T-helper 1 cell treated with Interleukin-12 subunit alpha and Interleukin-12 subunit beta and Interleukin-4 antibody, amounts not matched to agents 30 ng/mL and 1 ng/mL, for 36 hours (primary cell): ENCODE measurements around the gene HMCN2. TPM values are rescaled to one million over a fixed set of nuclear protein-coding genes. Genes with fewer than 3 reads are reported as not detected.

ENCODE experiments used
- intact Hi-C: fragments of 100-400 bp; cut with micrococcal nuclease; formaldehyde crosslinking; loops from one replicate; pipeline ENCODE4 v1.15.1; 2024
- total RNA-seq: library from RNA; stranded (reverse); gene quantifications from 2 replicates; pipeline ENCODE4 v1.2.3, GENCODE V29; 2022

HMCN2 gene
- total RNA-seq, 1 donor from 2014 or later = not detected

DNA sequence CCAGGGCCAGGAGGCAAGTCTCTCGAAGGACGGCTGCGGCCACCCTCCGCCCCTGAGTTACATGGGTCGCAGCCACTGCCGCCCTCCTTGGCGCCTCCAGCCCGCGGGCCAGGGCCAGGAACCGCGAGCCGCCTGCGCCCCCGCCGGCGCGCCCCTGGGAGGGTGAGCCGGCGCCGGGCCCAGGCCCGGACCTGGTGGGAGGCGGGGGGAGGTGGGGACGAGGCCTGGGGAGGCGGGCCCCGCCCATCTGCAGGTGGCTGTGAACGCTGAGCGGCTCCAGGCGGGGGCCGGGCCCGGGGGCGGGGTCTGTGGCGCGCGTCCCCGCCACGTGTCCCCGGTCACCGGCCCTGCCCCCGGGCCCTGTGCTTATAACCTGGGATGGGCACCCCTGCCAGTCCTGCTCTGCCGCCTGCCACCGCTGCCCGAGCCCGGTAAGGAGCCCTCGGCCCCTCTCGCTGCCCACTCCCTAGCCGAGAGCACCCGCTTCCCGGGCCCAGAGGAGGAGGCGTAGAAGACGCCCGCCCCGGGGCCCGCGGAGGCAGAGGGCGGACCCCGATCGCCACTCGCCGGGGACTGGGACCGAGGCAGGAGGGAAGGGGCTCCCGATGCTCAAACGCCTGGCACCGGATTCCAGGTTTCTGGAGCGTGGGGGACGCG lies 179.1 kb downstream of the HMCN2 start, which contains the start of gene ASS1:
ASS1 (plus strand) TSS at position 397 of the 657 bp plus-strand sequence. CDS start 7,268 bp downstream, outside the sequence.
- intact Hi-C loops = no loop called here

DNA sequence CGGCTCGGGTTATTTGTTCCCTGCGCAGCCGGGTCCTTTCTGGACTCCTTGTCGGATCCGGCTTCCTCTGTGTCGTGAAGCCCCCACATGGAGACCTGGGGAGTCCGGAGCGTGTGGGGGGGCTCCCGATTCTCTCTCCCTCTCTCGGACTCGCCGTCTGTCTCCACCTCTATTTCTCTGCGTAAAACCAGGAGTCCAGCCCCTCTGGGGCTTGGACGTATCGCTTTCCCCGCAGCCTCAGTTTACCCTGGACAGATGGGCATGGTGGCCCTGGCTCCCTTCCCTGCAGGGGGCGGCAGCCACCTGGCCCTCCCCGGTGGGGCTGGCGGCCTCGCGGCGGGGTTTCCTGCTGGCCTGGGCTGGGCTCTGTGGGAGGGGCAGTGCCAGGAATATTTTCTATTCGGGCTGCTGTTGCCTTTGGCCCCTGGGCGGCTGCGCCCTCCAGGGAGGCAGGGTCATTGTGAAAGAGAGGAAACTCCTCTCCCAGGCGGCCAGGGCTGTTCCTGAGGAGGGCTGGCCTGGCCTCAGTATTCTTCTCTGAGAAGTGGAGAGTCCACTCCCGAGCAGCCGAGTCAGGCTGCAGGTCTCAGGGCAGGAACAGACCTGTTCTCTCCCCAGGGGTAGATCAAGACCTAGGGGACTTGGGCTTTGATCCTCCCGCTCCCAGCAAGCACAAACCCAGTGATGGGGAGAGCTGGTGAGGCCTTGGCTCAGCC lies 179.9 kb downstream of the HMCN2 start:
- intact Hi-C loops = no loop called here

DNA sequence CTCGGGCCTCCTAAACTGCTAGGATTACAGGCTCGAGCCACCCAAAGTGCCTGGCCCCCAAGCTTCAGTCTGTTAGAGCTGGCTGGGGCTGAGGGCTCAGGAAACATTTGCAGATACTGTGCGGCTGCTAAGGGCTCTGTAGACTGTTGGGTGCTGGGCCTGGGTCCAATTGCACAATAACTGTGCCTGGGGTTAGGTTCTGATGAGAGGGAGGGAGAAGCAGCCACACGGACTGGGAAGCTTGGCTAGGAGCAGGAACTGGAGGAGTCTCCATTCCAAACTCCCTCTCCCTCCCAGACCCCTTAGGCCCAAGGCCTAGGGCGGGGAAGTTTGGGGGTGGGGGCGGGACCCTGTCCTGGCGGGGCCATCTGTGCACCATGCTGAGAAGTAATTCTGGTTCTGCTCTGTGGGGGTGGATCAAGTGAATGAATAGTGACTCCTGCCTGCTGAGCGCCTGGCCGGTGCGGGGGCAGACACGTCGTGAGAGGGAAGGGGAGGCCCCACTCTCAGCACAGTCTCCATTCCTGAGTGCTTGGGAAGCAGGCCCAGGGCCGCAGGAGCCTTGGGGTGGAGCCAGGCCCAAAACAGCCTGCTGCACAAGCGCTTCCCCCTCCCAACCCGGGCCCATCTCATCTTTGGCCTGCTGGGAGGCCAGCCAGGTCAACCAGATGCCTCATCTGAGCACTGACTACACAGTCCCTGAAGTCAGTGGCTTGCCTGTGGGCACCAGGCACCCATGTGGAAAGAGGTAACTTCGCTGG lies 180.7 kb downstream of the HMCN2 start:
- intact Hi-C loops = no loop called here

DNA sequence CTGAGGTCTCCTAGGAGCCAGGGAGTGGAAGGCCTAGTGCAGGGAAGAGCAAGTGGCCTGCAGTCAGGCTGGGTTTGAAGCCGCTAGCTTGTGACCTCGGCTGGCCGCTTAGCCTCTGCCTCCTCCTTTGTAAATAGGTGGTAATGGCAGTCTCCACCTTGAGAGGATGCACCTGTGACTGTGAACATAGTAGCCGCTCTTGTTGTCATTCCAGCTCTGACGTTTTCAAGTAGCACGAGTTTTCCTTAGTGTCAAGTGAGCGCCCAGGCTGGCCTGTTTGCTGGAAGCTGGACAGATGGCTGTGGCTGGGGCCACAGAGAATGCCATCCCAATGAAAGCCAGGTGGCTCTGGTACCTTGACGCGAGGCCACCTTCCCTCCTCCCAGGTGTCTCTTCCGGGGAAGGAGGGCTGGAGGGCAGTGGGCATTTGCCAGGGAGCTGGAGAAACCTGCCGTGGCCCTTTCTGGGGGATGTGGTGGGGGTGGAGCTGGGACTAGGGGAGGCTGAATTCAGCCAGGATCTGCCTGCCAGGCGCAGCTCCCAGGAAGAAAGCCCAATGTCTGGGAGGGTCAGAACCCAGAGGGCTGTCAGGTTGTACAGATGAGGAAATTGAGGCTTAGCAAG lies 181.7 kb downstream of the HMCN2 start:
- intact Hi-C loops = no loop called here

DNA sequence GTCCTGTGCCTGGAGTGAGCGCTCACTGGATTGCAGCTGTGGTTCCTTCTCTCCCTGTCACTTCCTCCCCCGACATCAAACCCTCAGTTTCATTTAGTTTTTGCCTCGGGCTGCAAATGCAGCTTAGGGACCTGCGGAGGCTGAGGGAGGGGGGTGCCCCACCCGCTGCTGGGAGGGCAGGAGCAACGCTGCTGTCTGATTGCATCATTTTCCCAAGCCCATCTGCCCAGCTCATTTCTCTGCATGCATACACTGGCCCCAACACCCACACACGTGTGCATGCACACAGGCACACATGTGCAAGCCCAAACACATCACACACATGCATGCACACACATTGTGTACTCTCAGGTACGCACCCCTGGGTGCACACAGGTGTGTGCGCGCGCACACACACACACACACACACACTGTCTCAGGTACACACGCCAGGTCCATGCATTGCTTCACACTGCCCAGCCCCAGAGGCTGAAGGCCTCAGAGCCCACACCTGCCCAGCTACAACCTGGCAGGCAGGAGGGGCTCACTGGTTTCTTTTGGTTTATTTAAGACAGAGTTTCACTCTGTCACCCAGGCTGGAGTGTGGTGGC lies 182.6 kb downstream of the HMCN2 start:
- intact Hi-C loops = no loop called here

DNA sequence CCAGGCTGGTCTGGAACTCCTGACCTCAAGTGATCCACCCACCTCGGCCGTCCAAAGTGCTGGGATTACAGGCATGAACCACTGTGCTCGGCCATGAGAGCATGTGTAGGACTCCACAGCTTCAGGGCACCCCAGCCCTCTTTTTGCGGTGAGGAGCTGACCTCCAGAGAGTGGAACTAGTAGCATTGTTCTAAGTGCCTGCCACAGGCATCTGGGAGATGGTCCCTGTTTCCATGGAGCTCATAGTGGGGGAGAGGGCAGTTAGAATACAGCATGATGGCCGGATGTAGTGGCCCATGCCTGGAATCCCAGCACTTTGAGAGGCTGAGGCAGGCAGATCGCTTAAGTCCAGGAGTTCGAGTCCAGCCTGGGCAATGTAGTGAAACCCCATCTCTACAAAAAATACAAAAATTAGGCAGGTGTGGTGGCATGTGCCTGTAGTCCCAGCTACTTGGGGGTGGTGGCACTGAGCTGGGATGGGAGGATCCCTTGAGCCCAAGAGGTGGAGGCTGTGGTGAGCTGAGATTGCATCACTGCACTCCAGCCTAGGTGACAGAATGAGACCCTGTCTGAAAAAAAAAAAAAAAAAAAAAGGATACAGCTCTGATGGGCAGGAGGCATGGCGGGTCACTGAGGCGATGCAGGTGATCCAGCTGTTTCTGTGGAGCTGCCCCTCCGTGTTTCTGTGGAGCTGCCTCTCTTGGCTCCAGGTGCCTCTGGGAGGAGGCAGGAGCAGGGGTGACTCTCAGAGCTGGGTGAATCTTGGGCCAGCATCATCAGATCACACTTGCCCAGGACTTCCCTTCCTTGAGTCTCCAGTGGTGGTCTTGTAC lies 183.4 kb downstream of the HMCN2 start:
- intact Hi-C loops = no loop called here

DNA sequence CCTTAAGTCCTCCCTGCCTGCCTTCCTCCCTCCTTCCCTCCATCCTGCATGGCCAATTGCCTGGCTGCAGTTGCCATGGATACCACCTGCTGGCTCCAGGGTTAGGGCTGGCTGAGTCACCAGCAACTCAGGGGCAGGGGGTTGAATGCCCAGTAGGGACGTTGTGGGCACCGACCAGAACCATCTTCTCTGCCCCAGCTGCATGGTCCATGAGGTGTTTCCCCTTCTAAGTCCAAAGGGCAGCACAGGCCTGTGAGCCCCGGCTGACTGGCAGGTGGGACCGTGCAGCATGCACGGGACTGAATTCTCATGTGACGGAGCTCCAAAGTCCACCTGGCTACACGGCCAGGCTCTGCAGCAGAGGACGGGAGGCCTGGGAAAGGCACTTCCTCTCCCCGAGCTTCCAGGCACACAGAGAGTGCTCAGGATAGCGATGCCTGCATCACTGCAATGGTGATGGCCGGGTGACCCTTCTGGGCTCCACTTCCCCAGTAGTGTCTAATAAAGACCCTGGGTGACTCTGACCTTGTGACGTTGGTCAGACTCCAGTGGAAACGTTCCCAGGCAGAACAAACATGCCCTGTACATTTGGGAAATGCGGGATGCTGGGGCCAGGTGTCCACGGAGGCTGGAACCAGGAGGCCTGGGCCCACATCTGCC lies 184.9 kb downstream of the HMCN2 start:
- intact Hi-C loops = no loop called here

DNA sequence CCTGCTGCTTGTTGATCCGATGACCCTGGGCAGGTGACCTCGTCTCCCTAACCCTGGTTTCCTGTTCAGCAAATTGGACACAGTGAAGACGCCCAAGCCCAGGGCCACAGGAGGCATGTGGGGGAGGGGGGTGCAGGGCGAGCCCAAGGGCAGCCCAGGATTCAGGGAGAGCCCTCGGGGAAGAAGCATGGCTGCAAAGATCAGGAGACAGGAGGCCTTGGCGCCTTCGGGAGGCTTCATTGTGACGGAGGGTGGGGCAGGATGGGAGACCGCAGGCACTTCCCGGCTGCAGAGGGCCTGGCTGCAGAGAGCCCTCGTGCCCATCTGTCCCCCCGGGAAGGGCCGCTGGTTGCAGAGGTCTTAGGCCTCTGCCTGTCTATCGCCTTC lies 185.4 kb downstream of the HMCN2 start:
- intact Hi-C loops = no loop called here

DNA sequence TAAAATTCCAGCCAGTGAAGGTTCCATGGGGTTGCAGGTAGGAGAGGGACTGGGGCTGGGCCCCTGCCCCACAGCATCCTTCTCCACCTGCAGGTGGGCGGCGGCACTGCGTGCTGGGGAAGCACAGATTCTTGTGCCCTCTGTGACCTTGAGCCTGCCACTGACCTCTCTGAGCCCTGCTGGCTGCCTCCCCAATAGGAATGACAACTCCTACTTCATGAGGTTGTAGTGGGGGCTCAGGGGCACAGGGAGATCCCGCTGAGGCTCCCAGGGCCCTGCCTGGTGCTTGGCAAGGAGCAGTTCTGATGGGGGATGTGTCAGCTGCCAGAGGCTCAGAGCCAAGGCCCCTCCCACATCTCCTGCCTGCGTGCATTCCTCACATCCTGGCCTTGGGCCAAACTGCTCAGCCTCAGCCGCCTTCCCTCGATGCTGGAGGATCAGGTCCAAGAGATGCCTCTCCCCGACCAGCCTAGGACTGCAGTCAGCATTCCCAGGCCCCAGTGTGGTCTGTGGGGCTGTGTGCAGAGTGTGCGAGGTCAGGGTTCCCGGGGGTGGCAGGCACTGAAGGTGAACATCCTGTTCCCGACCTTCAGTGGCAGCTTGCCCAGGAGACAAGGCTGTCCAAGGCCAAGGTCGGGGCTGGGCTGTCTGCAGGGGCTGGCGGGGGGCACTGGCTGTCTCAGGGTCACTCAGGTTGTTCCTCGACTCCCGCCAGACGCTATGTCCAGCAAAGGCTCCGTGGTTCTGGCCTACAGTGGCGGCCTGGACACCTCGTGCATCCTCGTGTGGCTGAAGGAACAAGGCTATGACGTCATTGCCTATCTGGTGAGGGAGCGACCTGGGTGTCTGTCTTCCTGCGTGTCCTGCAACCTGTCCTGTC lies 186.2 kb downstream of the HMCN2 start:
- intact Hi-C loops = no loop called here

DNA sequence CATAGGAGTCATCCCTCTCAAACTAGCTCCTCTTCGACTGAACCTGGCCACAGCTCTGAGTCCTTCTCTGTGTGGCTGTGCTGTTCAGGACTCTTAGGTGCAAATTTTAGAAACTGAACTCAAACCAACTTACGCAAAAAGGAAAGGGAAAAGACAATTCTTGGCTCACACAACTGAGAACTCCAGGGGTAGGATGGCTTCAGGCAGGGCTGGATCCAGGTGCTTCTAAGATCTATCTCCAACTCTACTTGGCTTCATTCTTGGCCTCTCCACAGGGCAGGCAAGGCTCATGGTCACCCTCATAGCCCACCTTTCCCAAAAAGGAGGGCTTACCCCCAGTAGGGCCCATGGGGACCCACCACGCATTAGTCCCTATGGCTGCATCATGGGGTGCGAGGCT lies 187.3 kb downstream of the HMCN2 start:
- intact Hi-C loops = no loop called here

DNA sequence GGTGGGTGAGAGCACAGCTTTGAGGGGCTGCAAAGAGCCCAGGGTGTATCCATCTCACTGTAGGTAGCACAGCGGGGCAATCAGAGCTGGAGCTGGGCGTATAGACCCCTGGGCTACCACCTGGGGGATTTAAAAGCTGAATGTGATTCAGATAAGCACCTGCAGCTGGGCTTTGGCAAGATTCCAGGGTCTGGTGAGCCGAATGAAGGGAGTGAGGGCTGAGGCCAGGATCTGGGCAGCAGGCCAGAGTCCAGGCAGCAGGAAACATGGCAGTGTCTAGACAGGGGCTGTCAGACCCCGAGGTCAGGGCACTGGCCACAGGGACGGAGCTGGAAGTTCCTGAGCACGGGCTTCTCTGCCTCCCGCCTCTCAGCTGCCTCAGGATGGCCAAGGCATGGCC lies 187.9 kb downstream of the HMCN2 start:
- intact Hi-C loops = no loop called here

DNA sequence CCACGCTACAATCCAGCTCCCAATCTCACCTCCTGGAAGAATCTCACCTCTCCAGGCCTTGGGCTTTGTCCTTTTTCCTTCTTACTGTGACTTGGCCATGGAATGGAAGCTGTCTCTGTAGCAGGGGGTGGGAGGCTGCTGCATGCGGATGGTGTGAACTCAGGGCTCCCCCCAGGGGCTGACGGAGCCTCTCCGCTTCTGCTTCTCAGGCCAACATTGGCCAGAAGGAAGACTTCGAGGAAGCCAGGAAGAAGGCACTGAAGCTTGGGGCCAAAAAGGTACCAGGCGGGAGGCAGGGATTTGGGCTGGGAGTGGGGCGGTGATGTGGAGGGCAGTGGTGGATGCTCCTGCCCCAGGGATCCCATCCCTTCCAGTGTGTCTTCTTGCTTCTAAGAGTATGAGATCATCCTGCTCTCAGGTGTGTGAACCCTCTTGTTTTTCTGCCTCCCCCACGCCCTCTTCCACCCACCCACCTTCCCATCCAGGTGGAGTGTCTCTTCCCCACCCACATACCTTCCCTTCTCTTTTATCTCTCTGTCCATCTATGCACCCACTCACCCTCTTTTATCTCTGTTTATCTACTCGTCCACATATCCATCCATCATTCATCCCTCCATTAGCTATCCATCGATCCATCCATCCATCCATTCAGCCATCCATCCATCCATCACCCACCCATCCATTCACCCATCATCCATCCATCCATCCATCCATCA lies 188.7 kb downstream of the HMCN2 start:
- intact Hi-C loops = no loop called here

DNA sequence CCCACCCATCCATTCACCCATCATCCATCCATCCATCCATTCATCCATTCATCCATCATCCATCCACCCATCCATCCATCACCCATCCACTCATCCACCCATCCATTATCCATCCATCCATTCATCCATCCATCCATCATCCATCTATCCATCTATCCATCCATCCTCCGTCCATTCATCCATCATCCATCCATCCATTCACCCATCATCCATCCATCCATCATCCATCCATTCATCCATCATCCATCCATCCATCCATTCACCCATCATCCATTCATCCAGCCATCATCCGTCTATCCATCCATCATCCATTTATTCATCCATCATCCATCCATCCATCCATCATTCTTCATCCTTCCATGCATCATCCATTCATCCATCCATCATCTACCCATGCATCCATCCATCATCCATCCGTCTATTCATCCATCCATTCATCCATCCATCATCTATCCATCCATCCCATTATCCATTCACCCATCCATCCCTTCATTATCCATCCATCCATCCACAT lies 189.3 kb downstream of the HMCN2 start:
- intact Hi-C loops = no loop called here

DNA sequence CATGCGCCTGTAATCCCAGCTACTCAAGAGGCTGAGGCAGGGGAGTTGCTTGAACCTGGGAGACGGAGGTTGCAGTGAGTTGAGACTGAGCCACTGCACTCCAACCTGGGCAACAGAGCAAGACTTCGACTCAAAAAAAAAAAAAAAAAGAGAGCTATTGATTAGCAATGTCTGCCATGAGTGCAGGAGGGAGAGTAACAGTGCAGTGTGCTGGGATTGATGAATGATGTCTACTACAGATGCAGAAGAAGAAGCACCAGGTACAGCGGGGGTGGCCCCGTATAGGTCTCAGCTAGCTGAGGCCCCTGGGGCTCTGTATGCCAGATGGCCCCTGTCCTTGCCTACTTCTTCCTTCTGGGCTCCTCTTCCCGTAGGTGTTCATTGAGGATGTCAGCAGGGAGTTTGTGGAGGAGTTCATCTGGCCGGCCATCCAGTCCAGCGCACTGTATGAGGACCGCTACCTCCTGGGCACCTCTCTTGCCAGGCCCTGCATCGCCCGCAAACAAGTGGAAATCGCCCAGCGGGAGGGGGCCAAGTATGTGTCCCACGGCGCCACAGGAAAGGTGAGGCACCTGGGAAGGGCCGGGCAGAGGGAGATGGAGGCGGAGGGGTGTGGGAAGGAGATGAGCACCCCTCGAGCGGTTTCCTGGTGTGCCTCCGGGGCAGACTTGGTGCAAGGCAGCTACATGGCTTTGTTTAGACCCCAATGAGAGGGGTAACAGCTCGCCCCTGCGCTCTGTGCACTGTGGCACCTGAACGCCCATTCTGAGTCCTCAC lies 192.7 kb downstream of the HMCN2 start:
- intact Hi-C loops = no loop called here

DNA sequence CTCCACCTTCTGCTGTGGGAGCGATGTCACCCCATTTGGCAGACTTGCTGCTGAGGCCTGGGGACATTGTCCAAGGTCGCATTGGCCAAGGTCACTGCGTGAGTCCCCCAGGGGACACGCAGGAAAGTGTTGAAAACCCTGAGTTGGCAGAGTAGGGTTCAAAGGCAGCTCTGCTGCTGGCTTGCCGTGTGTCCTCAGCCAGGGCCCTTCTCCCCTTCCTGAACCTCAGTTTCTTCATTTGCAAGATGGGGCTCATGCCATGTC lies 193.2 kb downstream of the HMCN2 start:
- intact Hi-C loops = no loop called here

DNA sequence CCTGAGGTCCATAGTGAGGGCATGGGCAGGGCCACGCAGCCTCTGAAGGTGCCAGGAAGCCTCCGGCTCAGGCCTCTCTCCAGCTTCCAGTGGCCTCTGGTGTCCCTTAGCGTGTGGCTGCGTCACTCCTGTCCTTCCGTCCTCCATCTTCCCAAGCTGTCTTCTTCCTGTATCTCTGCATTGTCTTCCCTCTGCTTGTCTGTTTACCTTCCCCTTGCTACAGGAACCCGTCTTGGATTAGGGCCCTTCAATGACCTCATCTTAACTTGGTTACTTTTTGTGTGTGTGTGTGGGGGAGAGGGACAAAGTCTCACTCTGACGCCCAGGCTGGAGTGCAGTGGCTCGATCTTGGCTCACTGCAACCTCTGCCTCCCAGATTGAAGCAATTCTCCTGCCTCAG lies 193.6 kb downstream of the HMCN2 start:
- intact Hi-C loops = no loop called here

DNA sequence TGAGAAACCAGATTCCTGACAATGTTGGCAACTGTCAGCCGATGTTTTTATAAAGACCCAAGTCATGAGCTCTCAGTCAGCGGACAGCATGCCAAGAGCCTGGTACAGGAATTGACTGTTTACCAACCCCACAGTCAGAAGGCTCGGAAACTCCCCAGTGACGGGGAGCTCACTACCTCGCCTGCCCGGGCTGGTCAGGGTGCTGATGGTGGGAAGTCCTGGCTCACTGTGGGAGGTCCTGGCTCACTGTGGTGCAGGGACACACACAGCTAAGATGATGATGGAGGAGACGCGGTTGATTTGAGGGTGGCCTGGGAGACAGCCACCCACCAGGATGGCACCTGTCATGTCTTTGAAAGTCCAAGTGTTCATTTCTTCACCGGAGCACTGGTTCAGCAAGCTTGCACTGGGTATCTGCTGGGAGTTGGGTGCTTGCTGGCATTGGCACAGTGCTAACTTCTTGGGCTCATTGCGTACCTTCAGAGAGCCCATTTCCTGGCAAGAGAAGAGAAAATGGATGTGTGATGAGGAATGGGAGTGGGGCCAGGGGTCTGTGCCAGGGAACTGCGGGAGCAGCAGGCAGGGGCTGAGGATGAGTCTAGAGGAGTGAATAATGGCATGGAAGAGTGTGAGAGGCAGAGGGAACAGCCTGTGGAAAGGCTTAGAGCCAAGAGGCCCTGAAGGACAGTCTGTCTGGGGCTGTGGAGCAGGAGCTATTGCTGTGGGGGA lies 194.5 kb downstream of the HMCN2 start:
- intact Hi-C loops = loop anchor here (5.0 kb wide), 1 partner anchor 407 kb away; no protein-coding TSS in a partner anchor
